K562 (cell line): ENCODE measurements around the gene GNAI3. TPM values are rescaled to one million over a fixed set of nuclear protein-coding genes. Genes with fewer than 3 reads are reported as not detected.

Source experiments
- CHD2 ChIP-seq: IDR thresholded peaks from 2 replicates; pipeline ENCODE4 v1.6.1; 2011; ENCODE audit warnings: low read depth, low read length
- FOSL1 ChIP-seq: fragments of 200-800 bp; sonication (Bioruptor generic); conservative IDR thresholded peaks from 2 replicates; pipeline ENCODE4 v1.6.1; 2016; ENCODE audit warnings: missing genetic modification characterization, missing compliant biosample characterization
- FOXA3 ChIP-seq, 2 experiments: fragments of 450-650 bp in 1 of 2; sonication (generic) in 1 of 2; formaldehyde crosslinking; IDR thresholded peaks in 1 of 2; conservative IDR thresholded peaks in 1 of 2; 2 replicates each; pipeline versions ENCODE4 v1.4.0 to v1.8.0; 2020 to 2022; ENCODE audit warnings: mild to moderate bottlenecking in 2 of 2, missing genetic modification reagents in 1 of 2
- FOXJ2 ChIP-seq: fragments of 200-800 bp; sonication (Bioruptor generic); IDR thresholded peaks from 2 replicates; pipeline ENCODE4 v1.6.1; 2016; ENCODE audit warnings: missing genetic modification characterization, missing compliant biosample characterization
- HINFP ChIP-seq: fragments of 450-650 bp; conservative IDR thresholded peaks from 2 replicates; pipeline ENCODE4 v1.6.1; 2016; ENCODE audit warnings: missing genetic modification characterization, low read depth, mild to moderate bottlenecking, control low read depth, missing compliant biosample characterization
- HNRNPUL1 ChIP-seq: fragments of 200-400 bp; formaldehyde crosslinking; IDR thresholded peaks from 2 replicates; pipeline ENCODE4 v1.6.1; 2017; ENCODE audit warnings: low read length
- MXI1 ChIP-seq: IDR thresholded peaks from 2 replicates; pipeline ENCODE4 v1.6.1; 2011; ENCODE audit warnings: low read depth, mild to moderate bottlenecking, improper control_type of control experiment, low read length
- RAD51 ChIP-seq: fragments of 450-650 bp; IDR thresholded peaks from 2 replicates; pipeline ENCODE4 v1.7.1; 2016; ENCODE audit warnings: low read depth, mild to moderate bottlenecking, borderline replicate concordance
- RBFOX2 ChIP-seq: fragments of 200-400 bp; formaldehyde crosslinking; IDR thresholded peaks from 2 replicates; pipeline ENCODE4 v1.6.1; 2017; ENCODE audit warnings: low read depth, mild to moderate bottlenecking, low read length, moderate library complexity
- RBM14 ChIP-seq: fragments of 200-400 bp; formaldehyde crosslinking; IDR thresholded peaks from 2 replicates; pipeline ENCODE4 v1.6.1; 2018; ENCODE audit warnings: low read depth, mild to moderate bottlenecking, low read length, moderate library complexity, borderline replicate concordance; ENCODE audit not compliant: insufficient read depth
- REST ChIP-seq, 2 experiments: fragments of 450-650 bp; formaldehyde crosslinking in 1 of 2; IDR thresholded peaks; 2 replicates each; pipeline versions ENCODE4 v1.4.0 to v1.6.1; 2014 to 2020; ENCODE audit warnings: mild to moderate bottlenecking in 2 of 2, borderline replicate concordance in 1 of 2, low read depth in 1 of 2
- USF1 ChIP-seq: sonication (generic); formaldehyde crosslinking; IDR thresholded peaks from 2 replicates; pipeline ENCODE4 v1.9.0; 2022; ENCODE audit warnings: mild to moderate bottlenecking, missing genetic modification reagents
- ZNF165 ChIP-seq: fragments of 250-450 bp; sonication (Bioruptor Pico); IDR thresholded peaks from 2 replicates; pipeline ENCODE4 v1.4.0; 2020; ENCODE audit warnings: borderline replicate concordance
- ZNF589 ChIP-seq: fragments of 200-800 bp; sonication (Bioruptor generic); IDR thresholded peaks from 2 replicates; pipeline ENCODE4 v1.6.1; 2016; ENCODE audit warnings: low read depth, missing genetic modification characterization, missing compliant biosample characterization
- ZNF668 ChIP-seq: fragments of 250-450 bp; sonication (Bioruptor Pico); IDR thresholded peaks from 2 replicates; pipeline ENCODE4 v1.8.0; 2022; ENCODE audit warnings: mild to moderate bottlenecking, inconsistent platforms
- ZSCAN29 ChIP-seq: fragments of 450-650 bp; IDR thresholded peaks from 2 replicates; pipeline ENCODE4 v1.6.1; 2017
- polyA plus RNA-seq, 8 experiments: library from polyadenylated mRNA; depleted of rRNA in 4 of 8; stranded (reverse) in 5 of 8; unstranded in 3 of 8; fragments of >200 nt; fragmentation: Nextera tagmentation in 2 of 8; fragmentation: Illumina TruSeq in 1 of 8; extraction: Ambion mirVana in 2 of 8; extraction: Trizol in 1 of 8; gene quantifications; 2 replicates each; pipeline versions ENCODE4 v1.2.1 to v1.2.3, GENCODE V29; 2011 to 2014; ENCODE audit warnings: inconsistent platforms in 1 of 8, missing spikeins in 1 of 8
- total RNA-seq, 7 experiments: library from RNA; depleted of rRNA in 6 of 7; stranded (reverse); fragments of >200 nt in 6 of 7; fragmentation: Illumina TruSeq in 2 of 7; extraction: Trizol in 2 of 7; gene quantifications; 2 replicates each; pipeline versions ENCODE4 v1.2.1 to v1.2.3, GENCODE V29; 2011 to 2021; ENCODE audit warnings: low replicate concordance in 1 of 7

GNAI3 gene
- total and polyA plus RNA-seq, 9 of the 15 experiments (the other 6 are each of a cell fraction or from before 2014, with no cell fraction given): 6.3 to 13.2 (median 8.9) TPM

GRCh38 chr1:109619576-109620400 lies 71.4 kb downstream of the GNAI3 start, which contains the start of the genes AMPD2 and GNAT2 (continued):
- TF ChIP-seq HNRNPUL1 (no peak), FOSL1 (tag) (peak; percentile 56; the same call in 1 of the 2 replicates), ZNF668 (CRISPR knock-in tag) (no peak), FOXJ2 (tag) (no peak), ZNF589 (0 out of 2 replicates have a peak, but pooled peaks have one; percentile 12), ZNF165 (CRISPR knock-in tag) (no peak), MXI1 (peak; percentile 88; the same call in 1 of the 2 replicates), RBM14 (0 out of 2 replicates have a peak, but pooled peaks have one; percentile 56), FOXA3 (CRISPR knock-in tag; conservative IDR thresholded peaks at IDR 0.05 in 1 of 2, IDR thresholded peaks at IDR 0.05 in 1 of 2) (peak in 1 of 2 experiments; percentile 86; a peak in 2 of 4 replicates), RAD51 (peak; percentile 73), HINFP (tag) (no peak), CHD2 (peak; percentile 50; the same call in 1 of the 2 replicates), REST (IDR thresholded peaks at IDR 0.05; ENCODE audit: borderline replicate concordance) (peak; percentile 43), REST (CRISPR knock-in tag; IDR thresholded peaks at IDR 0.05; ENCODE audit: low read depth) (no peak), USF1 (CRISPR knock-in tag) (peak; percentile 94), ZSCAN29 (no peak), RBFOX2 (peak; percentile 87)
